Dermis lymphatic vessel endothelial cell (primary cell): ENCODE data around the gene FBLN2. TPM values are rescaled to one million over a fixed set of nuclear protein-coding genes. Genes with fewer than 3 reads are reported as not detected.

Experiments used
- total RNA-seq: library from RNA; depleted of rRNA; stranded (reverse); fragments of >200 nt; gene quantifications from 2 replicates; pipeline ENCODE4 v1.2.1, GENCODE V29; 2014

FBLN2 gene
- 7.4 and 7.7 TPM in 2 replicates for total RNA-seq

GRCh38 chr3:13548696-13549622 is at the start of gene FBLN2:
TSS of gene FBLN2 (plus strand) at chr3:13549125. CDS start at chr3:13570356, 21,231 bp downstream.

Other genes with a start within 250 kb of the FBLN2 start
- 0.22 and 0.43 TPM in 2 replicates for gene NUP210, start 128.8 kb upstream of the FBLN2 start, total RNA-seq
- 9.1 and 10.1 TPM in 2 replicates for gene HDAC11, start 68.8 kb upstream of the FBLN2 start, total RNA-seq